DOHH2 (cell line): ENCODE results near the gene AP4E1.

ENCODE experiments used
- H3F3A ChIP-seq: fragments of 200-600 bp; sonication (generic), shearing (Covaris generic); 2 replicates; pipeline ENCODE4 v1.6.0; 2016; ENCODE audit warnings: antibody characterized with exemption, mild to moderate bottlenecking; ENCODE audit not compliant: control insufficient read depth, insufficient read depth
- H3K27ac ChIP-seq: fragments of 200-600 bp; sonication (generic); 2 replicates; pipeline ENCODE4 v1.5.1; 2014; ENCODE audit warnings: low read depth, mild to moderate bottlenecking, low read length, moderate library complexity
- H3K27me3 ChIP-seq: fragments of 200-600 bp; sonication (generic); 2 replicates; pipeline ENCODE4 v1.6.1; 2014; ENCODE audit warnings: mild to moderate bottlenecking, low read length, mixed read lengths; ENCODE audit not compliant: control insufficient read depth
- H3K36me3 ChIP-seq: fragments of 200-600 bp; sonication (generic); 2 replicates; pipeline ENCODE4 v1.6.1; 2014; ENCODE audit warnings: mild to moderate bottlenecking, low read length, moderate library complexity, mixed read lengths; ENCODE audit not compliant: control insufficient read depth
- H3K4me1 ChIP-seq: fragments of 200-600 bp; sonication (generic); 2 replicates; pipeline ENCODE4 v1.6.1; 2014; ENCODE audit warnings: mild to moderate bottlenecking, low read length, mixed read lengths; ENCODE audit not compliant: control insufficient read depth
- H3K4me2 ChIP-seq: fragments of 200-600 bp; sonication (generic); 2 replicates; pipeline ENCODE4 v1.6.0; 2014; ENCODE audit warnings: mild to moderate bottlenecking, low read length, moderate library complexity
- H3K4me3 ChIP-seq: fragments of 200-600 bp; sonication (generic); 2 replicates; pipeline ENCODE4 v1.5.1; 2014; ENCODE audit warnings: mild to moderate bottlenecking, low read length, mixed read lengths
- H3K79me2 ChIP-seq: fragments of 200-600 bp; sonication (generic); 2 replicates; pipeline ENCODE4 v1.6.1; 2014; ENCODE audit warnings: mild to moderate bottlenecking, low read length, mixed read lengths; ENCODE audit not compliant: control insufficient read depth
- H3K9me2 ChIP-seq: fragments of 200-600 bp; sonication (generic); replicated peaks from 2 replicates; pipeline ENCODE4 v1.6.1; 2014; ENCODE audit warnings: mild to moderate bottlenecking, low read length, mixed read lengths; ENCODE audit not compliant: control insufficient read depth
- H3K9me3 ChIP-seq: fragments of 200-600 bp; sonication (generic); 2 replicates; pipeline ENCODE4 v1.6.1; 2014; ENCODE audit warnings: antibody characterized with exemption, low read length, mixed read lengths; ENCODE audit not compliant: control insufficient read depth, insufficient read depth
- H4K20me1 ChIP-seq: fragments of 200-600 bp; sonication (generic); 2 replicates; pipeline ENCODE4 v1.6.0; 2014; ENCODE audit warnings: low read depth, mild to moderate bottlenecking, antibody characterized with exemption, low read length, moderate library complexity; ENCODE audit not compliant: control insufficient read depth, insufficient read depth
- CTCF ChIP-seq: fragments of 200-600 bp; sonication (generic); IDR thresholded peaks from one replicate; pipeline ENCODE4 v1.5.1; 2014; ENCODE audit warnings: antibody characterized with exemption, mild to moderate bottlenecking, low read depth, low read length; ENCODE audit not compliant: poor library complexity, severe bottlenecking
- EZH2phosphoT487 ChIP-seq: fragments of 200-600 bp; sonication (generic); IDR thresholded peaks from 2 replicates; pipeline ENCODE4 v1.6.1; 2017; ENCODE audit warnings: borderline replicate concordance, mild to moderate bottlenecking, antibody characterized with exemption, low read length, moderate library complexity, mixed read lengths

The AP4E1 gene

DNA sequence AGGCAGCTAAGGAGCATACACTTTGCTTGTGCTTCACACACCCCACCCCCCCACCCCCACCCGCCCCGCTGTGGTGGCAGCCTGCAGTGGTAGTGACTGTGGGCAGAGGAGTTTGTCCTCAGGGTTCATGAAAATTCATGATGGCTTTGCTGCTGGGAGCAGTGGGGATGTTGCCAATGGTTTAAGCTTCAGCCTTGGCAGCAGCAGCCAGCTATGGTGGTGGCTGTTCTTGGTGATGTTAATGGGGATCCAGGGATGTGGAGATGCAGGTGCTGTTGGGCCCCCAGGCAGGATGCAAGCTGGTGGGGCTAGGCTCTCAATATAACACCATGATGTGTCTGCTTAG is 130.5 kb downstream of the AP4E1 start:
- H3K27me3 ChIP-seq = no peaks in the 10 kb centered on the region
- H3K9me3 ChIP-seq = no peaks in the 10 kb centered on the region
- H3K79me2 ChIP-seq = no peaks in the 10 kb centered on the region
- TF ChIP-seq EZH2phosphoT487 = no peak
- TF ChIP-seq CTCF = no peak
- H3F3A ChIP-seq = no peaks in the 10 kb centered on the region
- H3K4me1 ChIP-seq = no peaks in the 10 kb centered on the region
- no peaks in the 10 kb centered on the region for H4K20me1 ChIP-seq
- no peak overlapping the region for H3K4me3 ChIP-seq
- no peaks in the 10 kb centered on the region for H3K36me3 ChIP-seq
- H3K27ac ChIP-seq = no peak overlapping the region
- no peaks in the 10 kb centered on the region for H3K9me2 ChIP-seq
- H3K4me2 ChIP-seq = no peak overlapping the region

GRCh38 chr15:51044037-51044727 is 135.7 kb downstream of the AP4E1 start:
- Histone ChIP-seq H3F3A (no peaks in the 10 kb centered on the region), H3K4me3 (no peak overlapping the region), H3K27ac (no peak overlapping the region), H3K9me2 (no peaks in the 10 kb centered on the region), H3K4me2 (no peak overlapping the region), H3K9me3 (no peaks in the 10 kb centered on the region), H3K4me1 (peaks cover 14% of the 10 kb centered on the region), H3K79me2 (no peaks in the 10 kb centered on the region), H4K20me1 (no peaks in the 10 kb centered on the region), H3K27me3 (no peaks in the 10 kb centered on the region; the same call in 1 of the 2 replicates), H3K36me3 (no peaks in the 10 kb centered on the region)
- TF ChIP-seq EZH2phosphoT487 (no peak), CTCF (no peak)

- TF ChIP-seq CTCF (no peak), EZH2phosphoT487 (no peak)
- Histone ChIP-seq H3K9me2 (no peaks in the 10 kb centered on the region), H3K36me3 (no peaks in the 10 kb centered on the region), H3K4me3 (no peak overlapping the region), H3K9me3 (no peaks in the 10 kb centered on the region), H3K4me1 (peaks cover 19% of the 10 kb centered on the region), H3K4me2 (no peak overlapping the region), H3K79me2 (no peaks in the 10 kb centered on the region), H4K20me1 (no peaks in the 10 kb centered on the region), H3K27me3 (no peaks in the 10 kb centered on the region; the same call in 1 of the 2 replicates), H3F3A (no peaks in the 10 kb centered on the region), H3K27ac (no peak overlapping the region)
Observed at GRCh38 chr15:51046016-51046415, 137.5 kb downstream of the AP4E1 start.
